ENCODE data around the gene GRN.
"Not testable (repeated sequence)": the region's sequence is repeated elsewhere in the genome, so short reads cannot be mapped to it uniquely, and the experiment has no call there.

Gene GRN

DNA sequence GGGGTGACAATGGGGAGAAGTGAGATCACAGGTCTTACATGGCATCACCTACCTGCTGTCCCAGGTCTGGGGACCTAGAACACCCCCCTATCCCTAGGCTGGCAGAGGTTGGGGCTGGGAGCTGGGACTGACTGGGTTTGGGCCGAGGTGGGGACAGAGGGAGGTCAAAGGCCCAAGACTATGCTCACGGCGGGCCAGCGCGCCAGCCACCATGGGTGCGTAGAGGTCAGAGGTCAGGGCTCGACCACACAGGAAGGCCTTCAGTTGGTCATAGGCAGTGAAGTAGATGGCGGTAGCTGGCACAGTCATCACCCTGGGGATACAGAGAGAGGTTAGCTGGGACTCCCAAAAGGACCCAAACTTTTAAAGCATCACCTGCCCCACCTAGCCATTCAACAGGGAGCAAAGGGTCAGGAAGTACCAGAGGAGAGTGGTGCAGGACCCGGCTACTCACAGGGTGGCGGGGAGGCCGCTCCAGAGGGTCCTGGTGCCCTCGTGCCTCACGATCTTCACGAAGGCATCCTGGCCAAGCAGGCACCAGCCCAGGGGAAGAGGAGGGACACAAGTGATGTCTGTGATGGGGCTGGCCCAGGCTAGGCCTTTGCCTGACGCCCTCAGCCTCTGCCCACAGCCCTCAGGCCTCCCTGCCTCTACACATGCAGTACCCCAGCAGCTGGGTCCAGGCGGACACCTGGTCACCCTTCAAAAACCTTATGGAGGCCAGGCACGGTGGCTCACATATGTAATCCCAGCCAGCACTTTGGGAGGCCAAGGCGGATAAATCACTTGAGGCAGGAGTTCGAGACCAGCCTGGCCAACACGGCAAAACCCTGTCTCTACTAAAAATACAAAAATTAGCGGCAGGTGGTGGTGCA is 23.6 kb upstream of the GRN start:
- no peak for DNase-seq (ENCODE audit: low read depth in 4 of 4, low spot score in 1 of 4)

GRCh38 chr17:44322236-44322895 is 22.7 kb upstream of the GRN start:
- no peak for DNase-seq (ENCODE audit: low read depth in 4 of 4, low spot score in 1 of 4)

DNA sequence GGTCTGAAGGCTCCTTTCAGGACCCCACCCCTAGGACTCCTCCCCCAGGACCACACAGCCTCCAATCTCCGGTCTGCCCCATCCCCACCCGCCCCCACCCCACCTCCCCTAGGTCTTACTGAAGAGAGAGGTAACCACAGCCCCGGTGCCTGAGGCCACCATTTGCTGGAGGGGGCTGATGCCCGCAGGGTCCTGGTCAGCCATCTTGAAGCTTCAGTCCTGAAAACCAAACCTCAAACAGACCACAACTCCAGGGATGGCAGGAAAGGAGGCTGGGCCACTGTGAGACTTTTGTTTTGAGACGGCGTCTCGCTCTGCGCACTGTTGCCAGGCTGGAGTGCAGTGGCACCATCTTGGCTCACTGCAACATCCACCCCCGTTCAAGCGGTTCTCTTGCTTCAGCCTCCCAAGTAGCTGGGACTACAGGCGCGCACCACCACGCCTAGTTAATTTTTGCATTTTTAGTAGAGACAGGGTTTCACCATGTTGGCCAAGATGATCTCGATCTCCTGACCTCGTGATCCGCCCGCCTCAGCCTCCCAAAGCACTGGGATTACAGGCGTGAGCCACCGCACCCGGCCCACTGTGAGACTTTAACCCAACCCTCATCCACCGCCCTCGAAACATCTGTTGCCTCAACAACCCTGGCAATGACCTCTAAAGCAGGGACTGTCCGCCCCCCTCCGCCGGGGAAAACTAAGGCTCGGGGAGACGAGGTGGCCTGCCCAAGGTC is 21.6 kb upstream of the GRN start:
- no peak for DNase-seq (ENCODE audit: low read depth in 4 of 4, low spot score in 1 of 4)

DNA sequence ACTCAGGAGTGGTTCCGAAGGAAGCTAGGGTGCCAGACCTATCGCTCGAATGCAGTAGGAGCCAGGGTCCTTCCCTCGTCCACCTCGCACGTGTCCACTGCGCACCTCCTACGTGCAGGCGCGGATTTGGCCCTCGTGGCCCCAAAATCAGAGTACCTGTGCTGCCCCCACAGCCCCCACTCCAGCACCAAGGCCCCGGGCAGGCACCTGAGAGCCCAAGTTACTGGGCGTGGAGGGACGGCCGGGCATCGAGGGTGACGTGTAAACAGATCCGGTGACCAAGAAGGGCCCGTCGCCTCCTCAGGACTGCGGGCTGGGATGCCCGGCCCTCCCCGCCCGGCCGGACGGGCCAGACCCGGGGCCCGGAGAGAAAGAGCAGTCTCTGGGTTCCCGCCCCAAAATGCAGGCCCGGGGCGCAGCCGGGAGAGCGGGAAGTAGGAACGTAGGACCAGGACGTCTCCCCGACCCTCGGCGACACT is 21.0 kb upstream of the GRN start:
- no peak for DNase-seq (ENCODE audit: low read depth in 4 of 4, low spot score in 1 of 4)

GRCh38 chr17:44324571-44325275 is 20.4 kb upstream of the GRN start, which contains the start of gene SLC25A39:
Gene SLC25A39 (minus strand): TSS chr17:44324823. CDS start chr17:44323562, 1,261 bp downstream.
- peak; percentile 81 to 94 (median 90) for DNase-seq (ENCODE audit: low read depth in 4 of 4, low spot score in 1 of 4)

DNA sequence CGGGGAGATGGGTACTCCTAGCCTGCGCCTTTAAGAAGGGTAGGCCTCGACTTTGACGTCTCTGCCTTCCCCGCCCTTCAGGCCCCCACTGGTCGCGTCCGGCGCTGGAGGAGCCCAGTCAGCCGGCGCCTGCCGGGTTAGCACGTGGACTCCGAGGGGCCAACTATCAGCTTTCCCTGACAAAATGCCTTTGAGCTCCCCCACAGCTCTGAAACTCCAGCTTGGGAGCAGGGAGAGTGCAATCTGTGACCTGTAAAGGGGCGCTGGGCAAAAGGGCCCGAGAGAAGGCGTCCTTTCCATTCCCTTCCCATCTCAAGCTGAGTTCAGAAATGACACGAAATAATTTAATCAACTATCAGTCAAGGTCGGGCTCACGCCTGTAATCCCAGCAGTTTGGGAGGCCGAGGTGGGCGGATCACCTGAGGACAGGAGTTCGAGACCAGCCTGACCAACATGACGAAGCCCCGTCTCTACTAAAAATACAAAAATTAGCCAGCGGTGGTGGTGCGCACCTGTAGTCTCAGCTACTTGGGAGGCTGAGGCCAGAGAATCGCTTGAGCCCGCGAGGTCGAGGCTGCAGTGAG is 18.1 kb upstream of the GRN start:
- peak; percentile 63 to 89 (median 84) for DNase-seq (ENCODE audit: low read depth in 4 of 4, low spot score in 1 of 4)

- no peak for DNase-seq (ENCODE audit: low read depth in 4 of 4, low spot score in 1 of 4)
Observed at GRCh38 chr17:44327715-44328449, 17.2 kb upstream of the GRN start.

DNA sequence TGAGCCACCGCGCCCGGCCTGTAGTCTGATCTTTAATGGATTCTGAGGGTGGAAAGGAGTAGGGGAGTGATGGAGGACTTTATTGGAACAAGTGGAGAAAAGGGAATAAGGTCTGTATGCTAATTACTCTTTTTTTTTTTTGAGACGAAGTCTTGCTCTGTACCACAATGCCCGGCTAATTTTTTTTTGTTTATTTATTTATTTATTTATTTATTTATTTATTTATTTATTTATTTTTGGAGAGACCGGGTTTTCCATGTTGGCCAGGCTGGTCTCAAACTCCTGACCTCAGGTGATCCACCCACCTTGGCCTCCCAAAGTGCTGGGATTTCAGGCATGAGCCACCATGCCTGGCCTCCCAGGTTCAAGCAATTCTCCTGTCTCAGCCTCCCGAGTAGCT is 15.6 kb upstream of the GRN start:
- DNase-seq (ENCODE audit: low read depth in 4 of 4, low spot score in 1 of 4) = not testable (repeated sequence)

- DNase-seq (ENCODE audit: low read depth in 4 of 4, low spot score in 1 of 4) = not testable (repeated sequence)
Observed at GRCh38 chr17:44330263-44330662, 14.8 kb upstream of the GRN start.

- DNase-seq (ENCODE audit: low read depth in 4 of 4, low spot score in 1 of 4) = peak in 2 of 4 experiments; percentile 48 to 63
Observed at GRCh38 chr17:44331249-44331760, 13.8 kb upstream of the GRN start.

DNA sequence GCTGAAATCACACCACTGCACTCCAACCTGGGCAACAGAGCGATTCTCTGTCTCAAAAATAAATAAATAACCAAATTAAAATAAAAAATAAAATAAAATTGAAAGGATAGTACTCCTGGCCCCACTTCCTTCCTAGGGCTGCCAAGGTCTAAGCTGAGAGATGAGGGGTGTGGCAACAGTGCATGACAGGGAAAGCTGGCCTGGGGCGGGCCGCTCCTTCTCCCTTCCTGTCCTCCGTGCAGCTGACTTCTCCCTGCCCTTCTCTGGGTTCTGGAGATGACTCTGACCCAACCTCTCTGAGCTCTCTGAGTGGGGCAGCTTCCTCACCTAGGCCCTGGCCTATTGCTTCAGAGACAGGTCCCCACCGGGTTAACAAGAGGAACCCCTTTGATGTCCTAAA is 11.7 kb upstream of the GRN start:
- no peak for DNase-seq (ENCODE audit: low read depth in 4 of 4, low spot score in 1 of 4)

GRCh38 chr17:44334315-44334714 is 10.8 kb upstream of the GRN start:
- DNase-seq (ENCODE audit: low read depth in 4 of 4, low spot score in 1 of 4) = no peak

DNA sequence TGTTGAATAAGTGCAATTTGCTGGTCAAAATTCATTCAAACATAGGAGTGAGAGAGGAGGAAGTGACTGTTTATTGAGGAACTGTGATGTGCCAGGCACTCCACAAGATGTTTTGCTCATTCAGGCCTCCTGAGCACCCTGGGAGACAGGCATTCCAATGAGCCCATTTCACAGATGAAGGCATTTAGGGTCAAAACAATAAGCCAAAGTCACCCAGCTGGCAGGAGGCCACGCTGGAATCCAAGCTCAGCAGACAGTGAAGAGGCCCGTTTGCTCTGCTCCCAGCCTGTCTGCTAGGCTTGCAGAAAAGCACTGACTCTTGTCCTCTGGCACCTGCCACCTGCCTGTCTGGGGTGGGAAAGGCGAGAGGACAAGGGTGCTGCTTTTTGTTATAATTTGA is 10.4 kb upstream of the GRN start:
- no peak for DNase-seq (ENCODE audit: low read depth in 4 of 4, low spot score in 1 of 4)

GRCh38 chr17:44335564-44335963 is 9.5 kb upstream of the GRN start:
- DNase-seq (ENCODE audit: low read depth in 4 of 4, low spot score in 1 of 4) = no peak

- DNase-seq (ENCODE audit: low read depth in 4 of 4, low spot score in 1 of 4) = no peak
Observed at GRCh38 chr17:44335968-44336367, 9.1 kb upstream of the GRN start.

DNA sequence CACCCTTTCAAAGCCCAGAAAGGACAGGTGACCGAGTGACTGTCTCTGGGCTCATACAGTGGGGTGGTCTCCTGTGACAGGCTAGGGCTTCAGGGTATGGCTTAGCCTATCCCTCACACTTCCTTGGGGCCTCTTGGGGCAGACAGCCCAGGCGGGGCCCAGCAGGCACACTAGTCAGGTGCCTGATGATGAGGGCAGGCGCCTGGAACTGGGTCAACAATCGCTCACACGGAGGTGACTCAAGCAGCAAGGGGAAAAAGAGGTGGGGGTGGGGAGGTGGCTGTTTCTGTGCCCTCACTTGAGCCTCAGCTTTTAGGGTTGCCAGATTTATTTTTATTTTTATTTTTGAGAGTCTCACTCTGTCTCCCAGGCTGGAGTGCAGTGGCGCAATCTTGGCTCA is 6.4 kb upstream of the GRN start:
- DNase-seq (ENCODE audit: low read depth in 4 of 4, low spot score in 1 of 4) = no peak

DNA sequence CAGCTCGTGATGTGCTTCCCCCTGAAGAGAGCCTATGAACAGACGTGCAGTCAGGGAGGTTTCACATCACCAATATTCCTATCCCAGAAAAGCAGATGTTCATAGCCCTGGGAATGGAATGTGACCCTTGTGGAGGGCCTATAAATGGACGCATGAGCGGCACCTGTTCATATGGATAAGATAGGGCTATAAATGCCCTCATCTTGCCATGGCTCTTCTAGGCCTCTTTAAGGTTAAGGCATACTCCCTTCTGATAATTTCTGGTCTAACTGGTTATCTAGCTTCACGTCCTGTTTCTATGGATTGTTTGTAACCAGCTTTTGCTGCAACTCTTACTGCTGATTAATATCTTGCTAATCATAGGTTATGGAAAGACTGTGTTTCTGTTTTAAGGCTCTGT is 4.5 kb upstream of the GRN start:
- DNase-seq (ENCODE audit: low read depth in 4 of 4, low spot score in 1 of 4) = not testable (repeated sequence)

- DNase-seq (ENCODE audit: low read depth in 4 of 4, low spot score in 1 of 4) = no peak
Observed at GRCh38 chr17:44343510-44344209, 1.4 kb upstream of the GRN start.

- no peak for DNase-seq (ENCODE audit: low read depth in 4 of 4, low spot score in 1 of 4)
Observed at GRCh38 chr17:44345454-44346026, 438 bp downstream of the GRN start.

Data from stimulated activated CD4-positive, alpha-beta T cell treated with anti-CD3 and anti-CD28 coated beads, Interleukin-1b, Interleukin-23, amount 100 ng/mL, for 24 hours (primary cell).